GM21737 (cell line): ENCODE data around the gene LSS.
"Not testable (repeated sequence)": the region's sequence is repeated elsewhere in the genome, so short reads cannot be mapped to it uniquely, and the experiment has no call there.

Source experiments
- ATAC-seq: cut with Tn5 transposase; IDR thresholded peaks from one replicate; pipeline ENCODE4 v1.9.1; 2021; ENCODE audit warnings: mild to moderate bottlenecking, moderate library complexity; ENCODE audit not compliant: unreplicated experiment

LSS gene

GRCh38 chr21:46171996-46172862, 56.3 kb downstream of the LSS start:
- no peak for ATAC-seq

- ATAC-seq = no peak
Observed at GRCh38 chr21:46171585-46171984, 57.0 kb downstream of the LSS start.

- not testable (repeated sequence) for ATAC-seq
Observed at GRCh38 chr21:46170436-46171193, 58.0 kb downstream of the LSS start.

GRCh38 chr21:46168659-46169386, 59.8 kb downstream of the LSS start:
- ATAC-seq = no peak

- ATAC-seq = no peak
Observed at GRCh38 chr21:46168238-46168637, 60.3 kb downstream of the LSS start.

- no peak for ATAC-seq
Observed at GRCh38 chr21:46165098-46165497, 63.5 kb downstream of the LSS start.

- ATAC-seq = no peak
Observed at GRCh38 chr21:46163380-46163779, 65.2 kb downstream of the LSS start.

- ATAC-seq = no peak
Observed at GRCh38 chr21:46161633-46162592, 66.7 kb downstream of the LSS start.

- no peak for ATAC-seq
Observed at GRCh38 chr21:46160907-46161632, 67.5 kb downstream of the LSS start.

- ATAC-seq = no peak
Observed at GRCh38 chr21:46160657-46160906, 68.0 kb downstream of the LSS start.

- ATAC-seq = no peak
Observed at GRCh38 chr21:46159841-46160656, 68.5 kb downstream of the LSS start.

GRCh38 chr21:46159390-46159789, 69.2 kb downstream of the LSS start:
- ATAC-seq = no peak

GRCh38 chr21:46158666-46159300, 69.8 kb downstream of the LSS start:
- ATAC-seq = no peak

GRCh38 chr21:46157987-46158451, 70.6 kb downstream of the LSS start:
- ATAC-seq = no peak

GRCh38 chr21:46157396-46157986, 71.1 kb downstream of the LSS start:
- no peak for ATAC-seq

GRCh38 chr21:46156678-46157077, 71.9 kb downstream of the LSS start:
- no peak for ATAC-seq

GRCh38 chr21:46156378-46156645, 72.3 kb downstream of the LSS start:
- ATAC-seq = no peak
